ENCODE measurements around the gene RNF213.

- TF ChIP-seq CTCF (IDR thresholded peaks at IDR 0.05; ENCODE audit: low read length) (no peak), EZH2 (IDR thresholded peaks at IDR 0.05; ENCODE audit: borderline replicate concordance, low read length) (no peak)
Measured at GRCh38 chr17:80320496-80320895, 59.8 kb downstream of the RNF213 start.
